ENCODE measurements around the gene PCDH9.

The PCDH9 gene

GRCh38 chr13:66965181-66965580, 265.0 kb downstream of the PCDH9 start:
- H3K4me1 ChIP-seq (ENCODE audit: insufficient read depth, low read length, poor library complexity, severe bottlenecking) = no peaks in the 10 kb centered on the region
- no peaks in the 10 kb centered on the region for H3K79me2 ChIP-seq (ENCODE audit: insufficient read depth, low read length)
- TF ChIP-seq CTCF (conservative IDR thresholded peaks at IDR 0.05; ENCODE audit: low read length) (no peak), EZH2phosphoT487 (IDR thresholded peaks at IDR 0.05; ENCODE audit: borderline replicate concordance) (no peak)
- H3K9me3 ChIP-seq (ENCODE audit: insufficient read depth, low read depth, low read length) = no peaks in the 10 kb centered on the region
- H3K4me3 ChIP-seq (ENCODE audit: low read length, poor library complexity, severe bottlenecking) = no peak overlapping the region
- H3K36me3 ChIP-seq (ENCODE audit: insufficient read depth, low read length) = no peaks in the 10 kb centered on the region
- no peaks in the 10 kb centered on the region for H4K20me1 ChIP-seq (ENCODE audit: insufficient read depth, low read length, poor library complexity, severe bottlenecking)
- no peak overlapping the region for H2AFZ ChIP-seq (ENCODE audit: low read length)
- H3K4me2 ChIP-seq (ENCODE audit: low read depth, low read length, poor library complexity, severe bottlenecking) = no peak overlapping the region
- H3K9me2 ChIP-seq (replicated peaks; ENCODE audit: low read depth, low read length) = no peaks in the 10 kb centered on the region
- H3K9ac ChIP-seq (ENCODE audit: low read depth, low read length, poor library complexity, severe bottlenecking) = no peak overlapping the region
- no peaks in the 10 kb centered on the region for H3F3A ChIP-seq (ENCODE audit: low read depth)
- H3K27me3 ChIP-seq (ENCODE audit: insufficient read depth, low read length, poor library complexity, severe bottlenecking) = no peaks in the 10 kb centered on the region

GRCh38 chr13:66962953-66963352, 267.2 kb downstream of the PCDH9 start:
- no peaks in the 10 kb centered on the region for H3K27me3 ChIP-seq (ENCODE audit: insufficient read depth, low read length, poor library complexity, severe bottlenecking)
- no peak overlapping the region for H3K9ac ChIP-seq (ENCODE audit: low read depth, low read length, poor library complexity, severe bottlenecking)
- H3K79me2 ChIP-seq (ENCODE audit: insufficient read depth, low read length) = no peaks in the 10 kb centered on the region
- H3K4me1 ChIP-seq (ENCODE audit: insufficient read depth, low read length, poor library complexity, severe bottlenecking) = no peaks in the 10 kb centered on the region
- no peak for TF ChIP-seq CTCF (conservative IDR thresholded peaks at IDR 0.05; ENCODE audit: low read length)
- no peak for TF ChIP-seq EZH2phosphoT487 (IDR thresholded peaks at IDR 0.05; ENCODE audit: borderline replicate concordance)
- H3K36me3 ChIP-seq (ENCODE audit: insufficient read depth, low read length) = no peaks in the 10 kb centered on the region
- H3K9me3 ChIP-seq (ENCODE audit: insufficient read depth, low read depth, low read length) = no peaks in the 10 kb centered on the region
- H4K20me1 ChIP-seq (ENCODE audit: insufficient read depth, low read length, poor library complexity, severe bottlenecking) = no peaks in the 10 kb centered on the region
- no peak overlapping the region for H2AFZ ChIP-seq (ENCODE audit: low read length)
- H3F3A ChIP-seq (ENCODE audit: low read depth) = no peaks in the 10 kb centered on the region
- no peak overlapping the region for H3K4me2 ChIP-seq (ENCODE audit: low read depth, low read length, poor library complexity, severe bottlenecking)
- no peaks in the 10 kb centered on the region for H3K9me2 ChIP-seq (replicated peaks; ENCODE audit: low read depth, low read length)
- no peak overlapping the region for H3K4me3 ChIP-seq (ENCODE audit: low read length, poor library complexity, severe bottlenecking)

- H3K4me3 ChIP-seq (ENCODE audit: low read length, poor library complexity, severe bottlenecking) = no peak overlapping the region
- H4K20me1 ChIP-seq (ENCODE audit: insufficient read depth, low read length, poor library complexity, severe bottlenecking) = no peaks in the 10 kb centered on the region
- H3K4me2 ChIP-seq (ENCODE audit: low read depth, low read length, poor library complexity, severe bottlenecking) = no peak overlapping the region
- TF ChIP-seq EZH2phosphoT487 (IDR thresholded peaks at IDR 0.05; ENCODE audit: borderline replicate concordance) = no peak
- no peaks in the 10 kb centered on the region for H3K79me2 ChIP-seq (ENCODE audit: insufficient read depth, low read length)
- no peaks in the 10 kb centered on the region for H3K27me3 ChIP-seq (ENCODE audit: insufficient read depth, low read length, poor library complexity, severe bottlenecking)
- H3K4me1 ChIP-seq (ENCODE audit: insufficient read depth, low read length, poor library complexity, severe bottlenecking) = no peaks in the 10 kb centered on the region
- H3F3A ChIP-seq (ENCODE audit: low read depth) = no peaks in the 10 kb centered on the region
- no peak overlapping the region for H2AFZ ChIP-seq (ENCODE audit: low read length)
- H3K9me2 ChIP-seq (replicated peaks; ENCODE audit: low read depth, low read length) = no peaks in the 10 kb centered on the region
- no peaks in the 10 kb centered on the region for H3K36me3 ChIP-seq (ENCODE audit: insufficient read depth, low read length)
- no peak overlapping the region for H3K9ac ChIP-seq (ENCODE audit: low read depth, low read length, poor library complexity, severe bottlenecking)
- H3K9me3 ChIP-seq (ENCODE audit: insufficient read depth, low read depth, low read length) = no peaks in the 10 kb centered on the region
Measured at GRCh38 chr13:66958611-66959010, 271.5 kb downstream of the PCDH9 start.

- Histone ChIP-seq H2AFZ (ENCODE audit: low read length) (no peak overlapping the region), H3K4me1 (ENCODE audit: insufficient read depth, low read length, poor library complexity, severe bottlenecking) (no peaks in the 10 kb centered on the region), H3K4me2 (ENCODE audit: low read depth, low read length, poor library complexity, severe bottlenecking) (no peak overlapping the region), H3K79me2 (ENCODE audit: insufficient read depth, low read length) (no peaks in the 10 kb centered on the region), H3K9me3 (ENCODE audit: insufficient read depth, low read depth, low read length) (no peaks in the 10 kb centered on the region), H3F3A (ENCODE audit: low read depth) (no peaks in the 10 kb centered on the region), H3K9ac (ENCODE audit: low read depth, low read length, poor library complexity, severe bottlenecking) (no peak overlapping the region), H3K27me3 (ENCODE audit: insufficient read depth, low read length, poor library complexity, severe bottlenecking) (no peaks in the 10 kb centered on the region), H3K36me3 (ENCODE audit: insufficient read depth, low read length) (no peaks in the 10 kb centered on the region), H3K4me3 (ENCODE audit: low read length, poor library complexity, severe bottlenecking) (no peak overlapping the region), H3K9me2 (replicated peaks; ENCODE audit: low read depth, low read length) (no peaks in the 10 kb centered on the region), H4K20me1 (ENCODE audit: insufficient read depth, low read length, poor library complexity, severe bottlenecking) (no peaks in the 10 kb centered on the region)
- TF ChIP-seq CTCF (conservative IDR thresholded peaks at IDR 0.05; ENCODE audit: low read length) = no peak
- no peak for TF ChIP-seq EZH2phosphoT487 (IDR thresholded peaks at IDR 0.05; ENCODE audit: borderline replicate concordance)
Measured at GRCh38 chr13:66952507-66952906, 277.6 kb downstream of the PCDH9 start.

All from Loucy (cell line).